HG02981 (cell line): ENCODE measurements around the gene ZNF649.
A peak's percentile ranks its signal among the peaks of the same experiment; 100 is the strongest.
"Not testable (repeated sequence)": the region's sequence is repeated elsewhere in the genome, so short reads cannot be mapped to it uniquely, and the experiment has no call there.

Experiments used
- ATAC-seq: cut with Tn5 transposase; IDR thresholded peaks from one replicate; pipeline ENCODE4 v1.9.1; 2021; ENCODE audit warnings: mild to moderate bottlenecking, moderate library complexity; ENCODE audit not compliant: unreplicated experiment

ZNF649 gene

GRCh38 chr19:51904331-51905165 is at the start of gene ZNF649:
TSS of gene ZNF649 (minus strand) at chr19:51905017. CDS start at chr19:51900107, 4,910 bp downstream.
- ATAC-seq, result peak; percentile 72

GRCh38 chr19:51948975-51949374 is 44.2 kb upstream of the ZNF649 start:
- no peak for ATAC-seq

- ATAC-seq, result no peak
Observed at GRCh38 chr19:51946602-51947001, 41.8 kb upstream of the ZNF649 start.

- ATAC-seq, result no peak
Observed at GRCh38 chr19:51944798-51945552, 40.2 kb upstream of the ZNF649 start.

- no peak for ATAC-seq
Observed at GRCh38 chr19:51938936-51939335, 34.1 kb upstream of the ZNF649 start.

GRCh38 chr19:51931921-51932320 is 27.1 kb upstream of the ZNF649 start:
- ATAC-seq, result no peak

GRCh38 chr19:51927859-51928258 is 23.0 kb upstream of the ZNF649 start:
- ATAC-seq, result no peak

- ATAC-seq, result peak; percentile 68
Observed at GRCh38 chr19:51926784-51927741, 22.2 kb upstream of the ZNF649 start, which contains the start of gene ZNF613. TSS of gene ZNF613 (plus strand) at chr19:51927472. CDS start at chr19:51936221, 8,749 bp downstream.

GRCh38 chr19:51926426-51926783 is 21.6 kb upstream of the ZNF649 start:
- ATAC-seq, result no peak

- no peak for ATAC-seq
Observed at GRCh38 chr19:51921949-51922348, 17.1 kb upstream of the ZNF649 start.

GRCh38 chr19:51919606-51920005 is 14.8 kb upstream of the ZNF649 start:
- ATAC-seq, result no peak

- ATAC-seq, result no peak
Observed at GRCh38 chr19:51916167-51916566, 11.3 kb upstream of the ZNF649 start.

- no peak for ATAC-seq
Observed at GRCh38 chr19:51915324-51915867, 10.6 kb upstream of the ZNF649 start.

GRCh38 chr19:51907981-51908380 is 3.2 kb upstream of the ZNF649 start:
- ATAC-seq, result not testable (repeated sequence)

- ATAC-seq, result not testable (repeated sequence)
Observed at GRCh38 chr19:51906108-51906507, 1.3 kb upstream of the ZNF649 start.

- ATAC-seq, result not testable (repeated sequence)
Observed at GRCh38 chr19:51905639-51906038, 822 bp upstream of the ZNF649 start.

GRCh38 chr19:51905206-51905605 is 389 bp upstream of the ZNF649 start:
- ATAC-seq, result no peak

GRCh38 chr19:51903192-51903591 is 1.6 kb downstream of the ZNF649 start:
- no peak for ATAC-seq

GRCh38 chr19:51901860-51902259 is 3.0 kb downstream of the ZNF649 start:
- ATAC-seq, result no peak

GRCh38 chr19:51891193-51891747 is 13.5 kb downstream of the ZNF649 start:
- no peak for ATAC-seq
